ENCODE measurements around the gene TCEA2.

DNA sequence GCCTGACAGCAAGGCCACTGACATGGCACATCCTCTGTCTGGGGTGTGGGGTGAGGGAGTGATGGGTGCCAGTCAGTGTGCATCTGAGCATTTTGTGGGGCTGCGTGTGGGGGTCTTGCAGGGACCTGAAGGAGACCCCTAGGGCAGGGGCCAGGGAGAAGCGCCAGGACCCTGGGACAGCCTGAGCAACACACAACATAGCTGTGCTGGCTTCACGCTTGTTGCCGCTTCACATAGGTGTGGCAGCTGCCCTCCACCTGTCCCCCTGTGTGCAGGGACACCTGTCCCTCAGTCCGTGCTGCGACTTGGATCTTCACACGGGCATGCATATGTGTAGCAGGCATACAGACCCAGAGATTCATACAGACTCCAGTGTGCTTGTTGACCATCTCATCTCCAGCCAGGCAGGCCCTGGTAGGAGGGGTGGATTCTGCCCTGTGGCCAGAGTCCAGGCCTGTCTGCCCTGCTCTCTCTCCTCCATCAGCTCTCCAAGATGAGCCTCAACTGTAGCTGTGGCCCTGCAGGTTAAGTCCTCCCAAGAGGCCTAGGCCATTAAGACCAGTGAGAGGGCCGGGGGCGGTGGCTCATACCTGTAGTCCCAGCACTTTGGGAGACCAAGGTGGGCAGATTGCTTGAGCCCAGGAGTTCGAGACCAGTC, 47.5 kb downstream of the TCEA2 start:
- TF ChIP-seq EZH2 (IDR thresholded peaks at IDR 0.05; ENCODE audit: borderline replicate concordance, insufficient read depth, low read depth, low read length, poor library complexity, severe bottlenecking) = no peak
- TF ChIP-seq, protein P1, sequence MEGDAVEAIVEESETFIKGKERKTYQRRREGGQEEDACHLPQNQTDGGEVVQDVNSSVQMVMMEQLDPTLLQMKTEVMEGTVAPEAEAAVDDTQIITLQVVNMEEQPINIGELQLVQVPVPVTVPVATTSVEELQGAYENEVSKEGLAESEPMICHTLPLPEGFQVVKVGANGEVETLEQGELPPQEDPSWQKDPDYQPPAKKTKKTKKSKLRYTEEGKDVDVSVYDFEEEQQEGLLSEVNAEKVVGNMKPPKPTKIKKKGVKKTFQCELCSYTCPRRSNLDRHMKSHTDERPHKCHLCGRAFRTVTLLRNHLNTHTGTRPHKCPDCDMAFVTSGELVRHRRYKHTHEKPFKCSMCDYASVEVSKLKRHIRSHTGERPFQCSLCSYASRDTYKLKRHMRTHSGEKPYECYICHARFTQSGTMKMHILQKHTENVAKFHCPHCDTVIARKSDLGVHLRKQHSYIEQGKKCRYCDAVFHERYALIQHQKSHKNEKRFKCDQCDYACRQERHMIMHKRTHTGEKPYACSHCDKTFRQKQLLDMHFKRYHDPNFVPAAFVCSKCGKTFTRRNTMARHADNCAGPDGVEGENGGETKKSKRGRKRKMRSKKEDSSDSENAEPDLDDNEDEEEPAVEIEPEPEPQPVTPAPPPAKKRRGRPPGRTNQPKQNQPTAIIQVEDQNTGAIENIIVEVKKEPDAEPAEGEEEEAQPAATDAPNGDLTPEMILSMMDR (IDR thresholded peaks at IDR 0.05) = no peak

Measured in B cell (primary cell).